H1 (cell line): ENCODE results near the gene SCAMP4. TPM values are rescaled to one million over a fixed set of nuclear protein-coding genes. Genes with fewer than 3 reads are reported as not detected.

ENCODE experiments used
- CTCF ChIA-PET: fragments of 300-600 bp; sonication (Branson Sonifier 250); formaldehyde crosslinking; loops from one replicate; lab custom pipeline; 2021; ENCODE audit not compliant: partially characterized antibody; lab: Charles Lee
- POLR2A ChIA-PET: fragments of 300-600 bp; sonication (Branson Sonifier 250); formaldehyde crosslinking; loops from one replicate; lab custom pipeline; 2021; ENCODE audit warnings: inconsistent platforms; ENCODE audit not compliant: partially characterized antibody; lab: Charles Lee
- DNase-seq, 2 experiments: peaks; one replicate each; pipeline versions ENCODE4 v3.0.0 to v3.0.0-alpha.2; 2010 to 2022; ENCODE audit warnings: low spot score in 2 of 2, low read depth in 1 of 2, mixed read lengths in 1 of 2
- FAIRE-seq: peaks from 2 replicates; lab custom pipeline; 2011; peaks lifted over from hg19 to GRCh38; lab: Jason Lieb, UNC
- H2AFZ ChIP-seq: 2 replicates; pipeline ENCODE4 v1.8.1; 2012; ENCODE audit warnings: low read length, inconsistent platforms
- H2AK5ac ChIP-seq: 2 replicates; pipeline ENCODE4 v1.6.1; 2013; ENCODE audit warnings: low read depth, low read length
- H2BK120ac ChIP-seq: replicated peaks from 2 replicates; pipeline ENCODE3; 2013; ENCODE audit warnings: low read depth, low read length, inconsistent platforms
- H2BK12ac ChIP-seq: 2 replicates; pipeline ENCODE4 v1.6.1; 2013; ENCODE audit warnings: low read depth, low read length
- H2BK15ac ChIP-seq: 2 replicates; pipeline ENCODE4 v1.6.1; 2013; ENCODE audit warnings: low read length
- H2BK20ac ChIP-seq: 2 replicates; pipeline ENCODE4 v1.6.1; 2013; ENCODE audit warnings: low read length
- H2BK5ac ChIP-seq: 2 replicates; pipeline ENCODE4 v1.6.1; 2013; ENCODE audit warnings: low read depth, low read length
- H3K14ac ChIP-seq: 2 replicates; pipeline ENCODE4 v1.6.1; 2013; ENCODE audit warnings: inconsistent platforms; ENCODE audit not compliant: insufficient read length
- H3K18ac ChIP-seq: 2 replicates; pipeline ENCODE4 v1.6.1; 2013; ENCODE audit warnings: low read length; ENCODE audit errors: extremely low read depth
- H3K23ac ChIP-seq: 2 replicates; pipeline ENCODE4 v1.6.1; 2013; ENCODE audit warnings: inconsistent platforms; ENCODE audit not compliant: insufficient read length
- H3K23me2 ChIP-seq: 2 replicates; pipeline ENCODE4 v1.6.1; 2013; ENCODE audit warnings: low read depth, low read length
- H3K27ac ChIP-seq: 2 replicates; pipeline ENCODE4 v1.6.1; 2011; ENCODE audit warnings: low read depth, low read length, inconsistent platforms
- H3K27me3 ChIP-seq, 4 experiments: replicated peaks in 1 of 4; 1 replicate in 1 of 4; 2 replicates in 3 of 4; pipeline versions ENCODE4 v1.6.1 to v1.8.1; 2011 to 2013; ENCODE audit warnings: low read length in 3 of 4, mild to moderate bottlenecking in 3 of 4, inconsistent platforms in 2 of 4, mixed read lengths in 2 of 4, moderate library complexity in 1 of 4; ENCODE audit not compliant: control insufficient read depth in 3 of 4, insufficient read depth in 3 of 4; ENCODE audit errors: extremely low read depth in 1 of 4
- H3K36me3 ChIP-seq, 4 experiments: 2 replicates each; pipeline versions ENCODE4 v1.6.1 to v1.8.1; 2011 to 2013; ENCODE audit warnings: mild to moderate bottlenecking in 4 of 4, low read length in 3 of 4, moderate library complexity in 2 of 4, control low read depth in 1 of 4, inconsistent platforms in 1 of 4; ENCODE audit not compliant: insufficient read depth in 4 of 4, control insufficient read depth in 2 of 4
- H3K4ac ChIP-seq: replicated peaks from 2 replicates; pipeline ENCODE3; 2013; ENCODE audit warnings: low read length, low read depth, mixed read lengths, inconsistent platforms; ENCODE audit not compliant: insufficient read length
- H3K4me1 ChIP-seq, 4 experiments: replicated peaks in 1 of 4; 1 replicate in 1 of 4; 2 replicates in 3 of 4; pipeline versions ENCODE4 v1.6.1 to v1.8.1; 2011 to 2013; ENCODE audit warnings: low read length in 3 of 4, inconsistent platforms in 2 of 4, mixed read lengths in 1 of 4; ENCODE audit not compliant: insufficient read depth in 4 of 4, control insufficient read depth in 3 of 4
- H3K4me2 ChIP-seq, 2 experiments: 2 replicates each; pipeline versions ENCODE4 v1.6.1 to v1.8.1; 2011 to 2013; ENCODE audit warnings: low read depth in 2 of 2, low read length in 2 of 2, control low read depth in 1 of 2, inconsistent platforms in 1 of 2, mild to moderate bottlenecking in 1 of 2; ENCODE audit not compliant: insufficient read depth in 1 of 2
- H3K4me3 ChIP-seq, 4 experiments: fragments of 200-600, 300-600 bp in 1 of 4; sonication (generic), shearing (Covaris generic), sonication (Bioruptor Twin) in 1 of 4; 2 replicates each; pipeline versions ENCODE4 v1.5.1 to v1.8.1; 2011 to 2016; ENCODE audit warnings: low read length in 4 of 4, low read depth in 3 of 4, control low read depth in 2 of 4, inconsistent platforms in 2 of 4, mild to moderate bottlenecking in 2 of 4, mixed read lengths in 1 of 4, moderate library complexity in 1 of 4; ENCODE audit not compliant: insufficient read depth in 2 of 4; ENCODE audit errors: extremely low read depth in 1 of 4
- H3K56ac ChIP-seq: replicated peaks from 2 replicates; pipeline ENCODE3; 2013; ENCODE audit warnings: low read depth, mild to moderate bottlenecking, mixed read lengths, low read length, inconsistent platforms; ENCODE audit not compliant: insufficient read length
- H3K79me1 ChIP-seq: 2 replicates; pipeline ENCODE4 v1.6.1; 2013; ENCODE audit warnings: low read depth, low read length, control low read depth
- H3K79me2 ChIP-seq, 2 experiments: 2 replicates each; pipeline versions ENCODE4 v1.6.1 to v1.8.1; 2012 to 2013; ENCODE audit warnings: low read length in 2 of 2, mild to moderate bottlenecking in 2 of 2, inconsistent platforms in 1 of 2; ENCODE audit not compliant: insufficient read depth in 2 of 2, control insufficient read depth in 1 of 2
- H3K9ac ChIP-seq, 4 experiments: replicated peaks in 1 of 4; 1 replicate in 1 of 4; 2 replicates in 3 of 4; pipeline versions ENCODE4 v1.6.1 to v1.8.1; 2011 to 2013; ENCODE audit warnings: low read depth in 3 of 4, low read length in 3 of 4, control low read depth in 2 of 4, mild to moderate bottlenecking in 2 of 4, moderate library complexity in 2 of 4, inconsistent platforms in 1 of 4; ENCODE audit errors: extremely low read depth in 1 of 4
- H3K9me3 ChIP-seq, 2 experiments: 2 replicates each; pipeline versions ENCODE4 v1.6.1 to v1.8.1; 2012 to 2013; ENCODE audit warnings: mild to moderate bottlenecking in 2 of 2, moderate library complexity in 2 of 2, control low read depth in 1 of 2, inconsistent platforms in 1 of 2, low read depth in 1 of 2, low read length in 1 of 2, mixed read lengths in 1 of 2; ENCODE audit not compliant: insufficient read depth in 2 of 2
- H4K20me1 ChIP-seq, 2 experiments: replicated peaks in 1 of 2; 2 replicates each; pipeline versions ENCODE3 to v1.8.1; 2011 to 2013; ENCODE audit warnings: inconsistent platforms in 2 of 2, low read length in 2 of 2, mild to moderate bottlenecking in 1 of 2; ENCODE audit not compliant: insufficient read depth in 2 of 2, control insufficient read depth in 1 of 2
- H4K5ac ChIP-seq: 2 replicates; pipeline ENCODE4 v1.6.1; 2013; ENCODE audit warnings: low read length, low read depth, mixed read lengths, inconsistent platforms; ENCODE audit not compliant: insufficient read length
- H4K8ac ChIP-seq: 2 replicates; pipeline ENCODE4 v1.8.0; 2013; ENCODE audit warnings: mild to moderate bottlenecking, moderate library complexity, low read length, inconsistent platforms; ENCODE audit not compliant: insufficient read depth; ENCODE audit errors: extremely low read depth
- H4K91ac ChIP-seq: replicated peaks from 2 replicates; pipeline ENCODE3; 2013; ENCODE audit warnings: low read length, mixed read lengths, inconsistent platforms; ENCODE audit not compliant: insufficient read length
- ASH2L ChIP-seq: fragments of 200-600, 300-600 bp; sonication (generic); IDR thresholded peaks from one replicate; pipeline ENCODE4 v1.7.1; 2017; ENCODE audit warnings: low read length
- BACH1 ChIP-seq: IDR thresholded peaks from 2 replicates; pipeline ENCODE4 v1.6.1; 2012; ENCODE audit warnings: low read length, improper control_type of control experiment
- CEBPB ChIP-seq: IDR thresholded peaks from 2 replicates; pipeline ENCODE4 v1.6.1; 2012; ENCODE audit warnings: low read depth, low read length
- CTCF ChIP-seq, 3 experiments: IDR thresholded peaks; 1 replicate in 2 of 3; 2 replicates in 1 of 3; pipeline versions ENCODE4 v1.5.1 to v1.6.1; 2011; ENCODE audit warnings: low read length in 3 of 3, mild to moderate bottlenecking in 3 of 3, inconsistent platforms in 2 of 3, low read depth in 1 of 3, moderate library complexity in 1 of 3; ENCODE audit not compliant: insufficient read depth in 1 of 3; ENCODE audit errors: control extremely low read depth in 1 of 3
- KDM4A ChIP-seq: IDR thresholded peaks from one replicate; pipeline ENCODE4 v1.7.1; 2012; ENCODE audit warnings: low read depth, mild to moderate bottlenecking, moderate library complexity, low read length, inconsistent platforms; ENCODE audit not compliant: severe bottlenecking
- MAFK ChIP-seq: IDR thresholded peaks from 2 replicates; pipeline ENCODE4 v1.6.1; 2012; ENCODE audit warnings: low read depth, mild to moderate bottlenecking, improper control_type of control experiment, low read length
- SIN3A ChIP-seq, 2 experiments: IDR thresholded peaks in 1 of 2; conservative IDR thresholded peaks in 1 of 2; 2 replicates each; pipeline ENCODE4 v1.6.1; 2011 to 2012; ENCODE audit warnings: low read length in 2 of 2, improper control_type of control experiment in 1 of 2, low read depth in 1 of 2, mild to moderate bottlenecking in 1 of 2
- SUZ12 ChIP-seq: fragments of 200-600 bp; sonication (generic); IDR thresholded peaks from 2 replicates; pipeline ENCODE4 v1.6.1; 2012; ENCODE audit warnings: mild to moderate bottlenecking, inconsistent platforms, low read length, moderate library complexity, mixed read lengths
- TAF1 ChIP-seq: IDR thresholded peaks from 2 replicates; pipeline ENCODE4 v1.6.1; 2011; ENCODE audit warnings: mild to moderate bottlenecking, low read depth, low read length
- WGBS, 2 experiments: shearing (Covaris generic) in 1 of 2; methylation state at CpG; one replicate each; pipeline versions ENCODE4 v1.1.6 to v1.1.7; 2013 to 2015; ENCODE audit warnings: low lambda C conversion rate in 2 of 2, mixed read lengths in 2 of 2, inconsistent platforms in 1 of 2, low coverage in 1 of 2, missing lambda C conversion rate in 1 of 2; ENCODE audit not compliant: insufficient replicate concordance in 2 of 2, insufficient coverage in 1 of 2, insufficient read length in 1 of 2; ENCODE audit errors: extremely low coverage in 1 of 2, missing lambda C conversion rate in 1 of 2; 5-methylcytosine and 5-hydroxymethylcytosine counted together
- polyA plus RNA-seq, 7 experiments: library from polyadenylated mRNA; depleted of rRNA in 3 of 7; stranded (reverse) in 5 of 7; unstranded in 2 of 7; fragments of >200 nt in 5 of 7; fragments of 200-250 nt in 2 of 7; gene quantifications; 1 replicate in 5 of 7; 2 replicates in 1 of 7; 4 replicates in 1 of 7; pipeline versions ENCODE4 v1.2.1 to v1.2.3, GENCODE V29; 2011 to 2013; ENCODE audit warnings: missing spikeins in 2 of 7, mixed read lengths in 2 of 7
- total RNA-seq: library from RNA; stranded (reverse); fragmentation: NEBNext Ultra II Directional; extraction: Animal tissue kit (Norgen Biotek cat#: 25700); gene quantifications from 2 replicates; pipeline ENCODE4 v1.2.1, GENCODE V29; 2021
- TF ChIP-seq, protein P1 (sequence below): IDR thresholded peaks from 2 replicates; pipeline ENCODE4 v1.6.1; 2011; ENCODE audit warnings: low read length, improper control_type of control experiment

The SCAMP4 gene
- total and polyA plus RNA-seq, 2 of the 8 experiments (the other 6 are each of a cell fraction or from before 2014, with no cell fraction given), result 17.1 to 61.4 TPM

GRCh38 chr19:1932395-1932794 lies 27.2 kb downstream of the SCAMP4 start:
- Histone ChIP-seq H4K8ac (no peak overlapping the region), H2BK15ac (no peak overlapping the region), H2BK12ac (no peak overlapping the region), H4K20me1 (no peaks in the 10 kb centered on the region), H3K23ac (no peak overlapping the region)
- no peak for DNase-seq
- CTCF ChIA-PET, result interaction anchor here (0.7 to 3.0 kb wide), 8 partner anchors 9 to 329 kb away, joined by 3 to 16 read pairs (median 4); no protein-coding TSS in a partner anchor
- TF ChIP-seq CEBPB (no peak), TAF1 (no peak), BACH1 (no peak), SIN3A (conservative IDR thresholded peaks at IDR 0.05 in 1 of 2, IDR thresholded peaks at IDR 0.05 in 1 of 2; ENCODE audit: low read depth in 1 of 2, low read length in 2 of 2) (no peak), MAFK (no peak), KDM4A (no peak), SUZ12 (no peak), ASH2L (no peak), CTCF (IDR thresholded peaks at IDR 0.05; ENCODE audit: control extremely low read depth in 1 of 3, insufficient read depth in 1 of 3, low read depth in 1 of 3, low read length in 3 of 3) (no peak)
- TF ChIP-seq, protein P1, sequence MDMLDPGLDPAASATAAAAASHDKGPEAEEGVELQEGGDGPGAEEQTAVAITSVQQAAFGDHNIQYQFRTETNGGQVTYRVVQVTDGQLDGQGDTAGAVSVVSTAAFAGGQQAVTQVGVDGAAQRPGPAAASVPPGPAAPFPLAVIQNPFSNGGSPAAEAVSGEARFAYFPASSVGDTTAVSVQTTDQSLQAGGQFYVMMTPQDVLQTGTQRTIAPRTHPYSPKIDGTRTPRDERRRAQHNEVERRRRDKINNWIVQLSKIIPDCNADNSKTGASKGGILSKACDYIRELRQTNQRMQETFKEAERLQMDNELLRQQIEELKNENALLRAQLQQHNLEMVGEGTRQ, result no peak
- TF ChIP-seq, all 59 proteins: peak for 0
- no peak for FAIRE-seq
- H3K36me3 ChIP-seq, result no peaks in the 10 kb centered on the region
- H2BK20ac ChIP-seq, result no peak overlapping the region
- H2AK5ac ChIP-seq, result no peak overlapping the region
- POLR2A ChIA-PET, result interaction anchor here (0.6 to 1.1 kb wide), 2 partner anchors 16 to 27 kb away, joined by 3 read pairs; partner anchors contain the start of genes ADAT3 and SCAMP4
- peaks cover 6% of the 10 kb centered on the region; the same call in 1 of the 2 replicates for H3K23me2 ChIP-seq
- H3K4me1 ChIP-seq, result peaks cover 0 to 6% (median 4%) of the 10 kb centered on the region in 4 experiments; a peak in 4 of 7 replicates
- H2AFZ ChIP-seq, result no peak overlapping the region
- H3K79me1 ChIP-seq, result no peaks in the 10 kb centered on the region
- no peak overlapping the region for H4K5ac ChIP-seq
- H3K14ac ChIP-seq, result no peak overlapping the region
- no peak overlapping the region for H3K27ac ChIP-seq
- no peak overlapping the region for H3K9ac ChIP-seq
- no peak overlapping the region for H2BK120ac ChIP-seq
- no peak overlapping the region for H3K18ac ChIP-seq
- peaks cover 3 to 9% of the 10 kb centered on the region in 2 experiments; a peak in 2 of 4 replicates for H3K9me3 ChIP-seq
- WGBS, 2 experiments, result 82% methylated on average over 8 of the region's 8 CpGs; no CpG with 5 or more reads in 1 of the 2 experiments
- no peak overlapping the region for H3K4me2 ChIP-seq
- no peak overlapping the region for H3K56ac ChIP-seq
- H3K4me3 ChIP-seq, result no peak overlapping the region
- H4K91ac ChIP-seq, result no peak overlapping the region
- H3K27me3 ChIP-seq, result no peaks in the 10 kb centered on the region; a peak in 1 of 7 replicates
- no peak overlapping the region for H2BK5ac ChIP-seq
- no peaks in the 10 kb centered on the region for H3K79me2 ChIP-seq
- no peak overlapping the region for H3K4ac ChIP-seq
